Right lobe of liver (tissue), 6 donors: ENCODE measurements around the gene CLSTN1. TPM values are rescaled to one million over a fixed set of nuclear protein-coding genes. Genes with fewer than 3 reads are reported as not detected.

ENCODE experiments used
- ATAC-seq, 4 donors: fragments of 200-7000 bp; cut with Tn5 transposase; one replicate each; pipeline ENCODE4 v1.9.1; 2020; ENCODE audit warnings: mild to moderate bottlenecking in 4 of 4, moderate library complexity in 4 of 4
- DNase-seq, 3 donors: peaks; one replicate each; pipeline ENCODE4 v3.0.0-alpha.2; 2020
- H3K27ac ChIP-seq, 3 donors: fragments of 200-600 bp; one replicate each; pipeline ENCODE4 v1.8.0; 2022
- H3K27me3 ChIP-seq, 2 donors: fragments of 200-600 bp; one replicate each; pipeline ENCODE4 v1.8.0; 2022
- H3K36me3 ChIP-seq, 4 donors: fragments of 200-600 bp; sonication (generic) in 1 of 4; one replicate each; pipeline versions ENCODE4 v1.5.1 to v1.8.0; 2017 to 2022; ENCODE audit warnings: control low read depth in 1 of 4
- H3K4me1 ChIP-seq, 4 donors: fragments of 200-600 bp; sonication (generic) in 1 of 4; one replicate each; pipeline versions ENCODE4 v1.5.1 to v1.8.0; 2017 to 2022; ENCODE audit warnings: control low read depth in 1 of 4
- H3K4me3 ChIP-seq, 3 donors: fragments of 200-600 bp; one replicate each; pipeline ENCODE4 v1.8.0; 2022
- H3K9me3 ChIP-seq, 4 donors: fragments of 200-600 bp; sonication (generic) in 1 of 4; one replicate each; pipeline versions ENCODE4 v1.5.1 to v1.8.0; 2017 to 2022; ENCODE audit warnings: control low read depth in 1 of 4
- CTCF ChIP-seq, 4 donors: fragments of 200-600 bp in 3 of 4; fragments of 450-650 bp in 1 of 4; IDR thresholded peaks; one replicate each; pipeline versions ENCODE4 v1.5.1 to v1.8.0; 2016 to 2022; ENCODE audit warnings: antibody characterized with exemption in 4 of 4, mild to moderate bottlenecking in 2 of 4
- POLR2A ChIP-seq: fragments of 450-650 bp; IDR thresholded peaks from one replicate; pipeline ENCODE4 v1.6.1; 2017; ENCODE audit warnings: antibody characterized with exemption, mild to moderate bottlenecking
- WGBS: methylation state at CpG from one replicate; pipeline ENCODE4 v1.1.6; 2018; ENCODE audit warnings: low coverage, low lambda C conversion rate; ENCODE audit not compliant: insufficient coverage; ENCODE audit errors: missing lambda C conversion rate; 5-methylcytosine and 5-hydroxymethylcytosine counted together
- intact Hi-C, 2 donors: fragments of 100-400 bp; cut with DNase I; formaldehyde crosslinking; loops; one replicate each; pipeline versions ENCODE4 v1.11.2 to v1.14.1; 2022
- total RNA-seq, 6 experiments: library from RNA; depleted of rRNA in 2 of 6; stranded (reverse); fragments of >200 nt in 2 of 6; fragmentation: NEBNext Ultra II Directional in 3 of 6; extraction: Animal tissue kit (Norgen Biotek cat#: 25700) in 3 of 6; gene quantifications; one replicate each; pipeline versions ENCODE4 v1.1.0 to v1.2.4, GENCODE V29; 2016 to 2023
- donor health status: DM: no; HTN: yes; CAD: no.
- donor health status: DM: no; HTN: no; CAD: no.
- donor health status: DM: no; HTN: no; CAD: no.
- donor health status: DM: no; HTN: yes; CAD: no.
- donor health status: DM: no; HTN: yes; CAD: no.

Gene CLSTN1
- total RNA-seq, 6 experiments from 2014 or later, result 4.4 to 9.9 (median 8.3) TPM

- intact Hi-C loops, result no loop called here
- no peak overlapping the region for H3K27ac ChIP-seq
- TF ChIP-seq CTCF (IDR thresholded peaks at IDR 0.05), result no peak
- H3K4me1 ChIP-seq, result peaks cover 0 to 14% (median 6%) of the 10 kb centered on the region in 4 donors
- no peaks in the 10 kb centered on the region for H3K9me3 ChIP-seq
- no peak overlapping the region for H3K4me3 ChIP-seq
- ATAC-seq (no peak), DNase-seq (no peak)
- WGBS, result 92% methylated on average over 6 of the region's 9 CpGs
- H3K27me3 ChIP-seq, result no peaks in the 10 kb centered on the region
- H3K36me3 ChIP-seq, result no peaks in the 10 kb centered on the region
These were observed 61.9 kb downstream of the CLSTN1 start for GRCh38 chr1:9761855-9762254.

GRCh38 chr1:9760824-9761223, 62.9 kb downstream of the CLSTN1 start:
- H3K4me3 ChIP-seq, result no peak overlapping the region
- TF ChIP-seq CTCF (IDR thresholded peaks at IDR 0.05) (no peak), POLR2A (no peak)
- intact Hi-C loops, result no loop called here

GRCh38 chr1:9759939-9760338, 63.8 kb downstream of the CLSTN1 start:
- Histone ChIP-seq H3K27ac (no peak overlapping the region), H3K27me3 (no peaks in the 10 kb centered on the region), H3K9me3 (no peaks in the 10 kb centered on the region), H3K4me3 (no peak overlapping the region), H3K4me1 (peaks cover 0 to 14% (median 6%) of the 10 kb centered on the region in 4 donors), H3K36me3 (no peaks in the 10 kb centered on the region)
- WGBS, result 50% methylated on average over 1 of the region's 2 CpGs
- intact Hi-C loops, result no loop called here
- ATAC-seq (peak; percentile 84 to 95 (median 87)), DNase-seq (no peak)
- no peak for TF ChIP-seq POLR2A
- TF ChIP-seq CTCF (IDR thresholded peaks at IDR 0.05), result no peak

More at GRCh38 chr1:9760824-9761223, 62.9 kb downstream of the CLSTN1 start:
- no peaks in the 10 kb centered on the region for H3K36me3 ChIP-seq
- no peak overlapping the region for H3K27ac ChIP-seq
- WGBS, result 100% methylated on average over 2 of the region's 6 CpGs
- DNase-seq (no peak), ATAC-seq (no peak)
- no peaks in the 10 kb centered on the region for H3K9me3 ChIP-seq
- peaks cover 0 to 14% (median 6%) of the 10 kb centered on the region in 4 donors for H3K4me1 ChIP-seq
- H3K27me3 ChIP-seq, result no peaks in the 10 kb centered on the region

- WGBS, result 87% methylated on average over 9 of the region's 10 CpGs
- Histone ChIP-seq H3K27ac (no peak overlapping the region), H3K4me3 (no peak overlapping the region), H3K4me1 (peaks cover 0 to 14% (median 6%) of the 10 kb centered on the region in 4 donors), H3K9me3 (no peaks in the 10 kb centered on the region), H3K27me3 (no peaks in the 10 kb centered on the region), H3K36me3 (peaks cover 0 to 2% (median 0%) of the 10 kb centered on the region in 4 donors)
- ATAC-seq (no peak), DNase-seq (no peak)
- TF ChIP-seq POLR2A, result no peak
- no peak for TF ChIP-seq CTCF (IDR thresholded peaks at IDR 0.05)
- intact Hi-C loops, result no loop called here
These were observed 65.1 kb downstream of the CLSTN1 start for GRCh38 chr1:9758559-9759121.
